GDM1 (cell line): Measurements from ENCODE around the gene SEC61A1.

Source experiments
- DNase-seq: peaks from one replicate; lab custom pipeline; 2025; lab: John Stamatoyannopoulos, UW

Gene SEC61A1

GRCh38 chr3:128051837-128052594, at the start of gene SEC61A1:
SEC61A1 (plus strand) TSS chr3:128052437; CDS start chr3:128052553, 116 bp downstream.
- peak; percentile 94 for DNase-seq

- DNase-seq: no peak
Measured at GRCh38 chr3:128004661-128005060, 47.6 kb upstream of the SEC61A1 start.

- no peak for DNase-seq
Measured at GRCh38 chr3:128006061-128007032, 45.9 kb upstream of the SEC61A1 start.

- DNase-seq: no peak
Measured at GRCh38 chr3:128007033-128007424, 45.2 kb upstream of the SEC61A1 start.

GRCh38 chr3:128009952-128010846, 42.0 kb upstream of the SEC61A1 start:
- no peak for DNase-seq

- DNase-seq: no peak
Measured at GRCh38 chr3:128011140-128011539, 41.1 kb upstream of the SEC61A1 start.

GRCh38 chr3:128012050-128012449, 40.2 kb upstream of the SEC61A1 start:
- no peak for DNase-seq

- no peak for DNase-seq
Measured at GRCh38 chr3:128014548-128014947, 37.7 kb upstream of the SEC61A1 start.

- DNase-seq: no peak
Measured at GRCh38 chr3:128016502-128016901, 35.7 kb upstream of the SEC61A1 start.

GRCh38 chr3:128021768-128022372, 30.4 kb upstream of the SEC61A1 start:
- no peak for DNase-seq

GRCh38 chr3:128033102-128033501, 19.1 kb upstream of the SEC61A1 start:
- DNase-seq: no peak

GRCh38 chr3:128036119-128036518, 16.1 kb upstream of the SEC61A1 start:
- DNase-seq: no peak

GRCh38 chr3:128040041-128040440, 12.2 kb upstream of the SEC61A1 start:
- no peak for DNase-seq

GRCh38 chr3:128040660-128041059, 11.6 kb upstream of the SEC61A1 start:
- no peak for DNase-seq

GRCh38 chr3:128041344-128041743, 10.9 kb upstream of the SEC61A1 start:
- no peak for DNase-seq

- DNase-seq: no peak
Measured at GRCh38 chr3:128050597-128050996, 1.6 kb upstream of the SEC61A1 start.

GRCh38 chr3:128051459-128051836, 789 bp upstream of the SEC61A1 start:
- DNase-seq: no peak

GRCh38 chr3:128052595-128053351, 536 bp downstream of the SEC61A1 start:
- DNase-seq: no peak

- DNase-seq: no peak
Measured at GRCh38 chr3:128053614-128054013, 1.4 kb downstream of the SEC61A1 start.

- no peak for DNase-seq
Measured at GRCh38 chr3:128054367-128054766, 2.1 kb downstream of the SEC61A1 start.

- no peak for DNase-seq
Measured at GRCh38 chr3:128056258-128056657, 4.0 kb downstream of the SEC61A1 start.
